Panc1 (cell line): ENCODE measurements around the gene PF4V1.

Source experiments
- POLR2AphosphoS5 ChIP-seq: IDR thresholded peaks from 2 replicates; pipeline ENCODE4 v1.6.1; 2012; ENCODE audit warnings: mild to moderate bottlenecking, low read depth, low read length, moderate library complexity
- SIN3A ChIP-seq: IDR thresholded peaks from 2 replicates; pipeline ENCODE4 v1.6.1; 2012; ENCODE audit warnings: low read depth, mild to moderate bottlenecking, low read length, moderate library complexity, borderline replicate concordance; ENCODE audit not compliant: insufficient read depth
- TCF7L2 ChIP-seq: IDR thresholded peaks from 2 replicates; pipeline ENCODE4 v1.6.1; 2011; ENCODE audit warnings: mild to moderate bottlenecking, low read depth, low read length, inconsistent platforms
- TF ChIP-seq, protein P1 (sequence below): fragments of 450-650 bp; IDR thresholded peaks from 2 replicates; pipeline ENCODE4 v1.5.1; 2017; ENCODE audit warnings: mild to moderate bottlenecking
- TF ChIP-seq, protein P2 (sequence below), 2 experiments: IDR thresholded peaks; 2 replicates each; pipeline ENCODE4 v1.6.1; 2011 to 2012; ENCODE audit warnings: low read depth in 2 of 2, control low read depth in 1 of 2, low read length in 1 of 2, mild to moderate bottlenecking in 1 of 2, moderate library complexity in 1 of 2; ENCODE audit not compliant: insufficient read depth in 1 of 2

DNA sequence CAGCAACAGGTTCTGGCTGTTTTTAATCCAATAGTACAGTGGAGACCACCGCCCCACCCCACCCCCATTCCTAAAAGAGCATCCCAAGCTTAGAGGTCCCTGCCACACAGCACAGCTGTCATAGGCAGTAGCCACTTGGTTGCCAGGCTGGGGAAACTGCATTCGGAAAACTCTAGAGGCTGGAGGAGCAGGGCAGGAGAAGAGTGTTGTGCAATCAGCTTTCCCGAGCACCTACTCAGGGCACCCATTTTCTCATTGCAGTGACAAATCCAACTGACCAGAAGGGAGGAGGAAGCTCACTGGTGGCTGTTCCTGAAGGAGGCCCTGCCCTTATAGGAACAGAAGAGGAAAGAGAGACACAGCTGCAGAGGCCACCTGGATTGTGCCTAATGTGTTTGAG is 17.2 kb downstream of the PF4V1 start:
- TF ChIP-seq, protein P1, sequence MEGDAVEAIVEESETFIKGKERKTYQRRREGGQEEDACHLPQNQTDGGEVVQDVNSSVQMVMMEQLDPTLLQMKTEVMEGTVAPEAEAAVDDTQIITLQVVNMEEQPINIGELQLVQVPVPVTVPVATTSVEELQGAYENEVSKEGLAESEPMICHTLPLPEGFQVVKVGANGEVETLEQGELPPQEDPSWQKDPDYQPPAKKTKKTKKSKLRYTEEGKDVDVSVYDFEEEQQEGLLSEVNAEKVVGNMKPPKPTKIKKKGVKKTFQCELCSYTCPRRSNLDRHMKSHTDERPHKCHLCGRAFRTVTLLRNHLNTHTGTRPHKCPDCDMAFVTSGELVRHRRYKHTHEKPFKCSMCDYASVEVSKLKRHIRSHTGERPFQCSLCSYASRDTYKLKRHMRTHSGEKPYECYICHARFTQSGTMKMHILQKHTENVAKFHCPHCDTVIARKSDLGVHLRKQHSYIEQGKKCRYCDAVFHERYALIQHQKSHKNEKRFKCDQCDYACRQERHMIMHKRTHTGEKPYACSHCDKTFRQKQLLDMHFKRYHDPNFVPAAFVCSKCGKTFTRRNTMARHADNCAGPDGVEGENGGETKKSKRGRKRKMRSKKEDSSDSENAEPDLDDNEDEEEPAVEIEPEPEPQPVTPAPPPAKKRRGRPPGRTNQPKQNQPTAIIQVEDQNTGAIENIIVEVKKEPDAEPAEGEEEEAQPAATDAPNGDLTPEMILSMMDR, result no peak
- TF ChIP-seq POLR2AphosphoS5 (no peak; the same call in 1 of the 2 replicates), TCF7L2 (no peak), SIN3A (no peak)
- TF ChIP-seq, protein P2, sequence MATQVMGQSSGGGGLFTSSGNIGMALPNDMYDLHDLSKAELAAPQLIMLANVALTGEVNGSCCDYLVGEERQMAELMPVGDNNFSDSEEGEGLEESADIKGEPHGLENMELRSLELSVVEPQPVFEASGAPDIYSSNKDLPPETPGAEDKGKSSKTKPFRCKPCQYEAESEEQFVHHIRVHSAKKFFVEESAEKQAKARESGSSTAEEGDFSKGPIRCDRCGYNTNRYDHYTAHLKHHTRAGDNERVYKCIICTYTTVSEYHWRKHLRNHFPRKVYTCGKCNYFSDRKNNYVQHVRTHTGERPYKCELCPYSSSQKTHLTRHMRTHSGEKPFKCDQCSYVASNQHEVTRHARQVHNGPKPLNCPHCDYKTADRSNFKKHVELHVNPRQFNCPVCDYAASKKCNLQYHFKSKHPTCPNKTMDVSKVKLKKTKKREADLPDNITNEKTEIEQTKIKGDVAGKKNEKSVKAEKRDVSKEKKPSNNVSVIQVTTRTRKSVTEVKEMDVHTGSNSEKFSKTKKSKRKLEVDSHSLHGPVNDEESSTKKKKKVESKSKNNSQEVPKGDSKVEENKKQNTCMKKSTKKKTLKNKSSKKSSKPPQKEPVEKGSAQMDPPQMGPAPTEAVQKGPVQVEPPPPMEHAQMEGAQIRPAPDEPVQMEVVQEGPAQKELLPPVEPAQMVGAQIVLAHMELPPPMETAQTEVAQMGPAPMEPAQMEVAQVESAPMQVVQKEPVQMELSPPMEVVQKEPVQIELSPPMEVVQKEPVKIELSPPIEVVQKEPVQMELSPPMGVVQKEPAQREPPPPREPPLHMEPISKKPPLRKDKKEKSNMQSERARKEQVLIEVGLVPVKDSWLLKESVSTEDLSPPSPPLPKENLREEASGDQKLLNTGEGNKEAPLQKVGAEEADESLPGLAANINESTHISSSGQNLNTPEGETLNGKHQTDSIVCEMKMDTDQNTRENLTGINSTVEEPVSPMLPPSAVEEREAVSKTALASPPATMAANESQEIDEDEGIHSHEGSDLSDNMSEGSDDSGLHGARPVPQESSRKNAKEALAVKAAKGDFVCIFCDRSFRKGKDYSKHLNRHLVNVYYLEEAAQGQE (IDR thresholded peaks at IDR 0.05; ENCODE audit: insufficient read depth in 1 of 2, low read depth in 2 of 2, low read length in 1 of 2), result no peak
